Neural progenitor cell (in vitro differentiated cells): ENCODE measurements around the gene KIF16B. TPM values are rescaled to one million over a fixed set of nuclear protein-coding genes. Genes with fewer than 3 reads are reported as not detected.

ENCODE experiments used
- DNase-seq: peaks from one replicate; pipeline ENCODE4 v3.0.0-alpha.2; 2016; ENCODE audit warnings: low spot score
- H2AFZ ChIP-seq: fragments of 200-600 bp; sonication (generic); replicated peaks from 2 replicates; pipeline ENCODE4 v1.6.1; 2016; ENCODE audit warnings: antibody characterized with exemption
- H3F3A ChIP-seq: fragments of 200-600 bp; sonication (generic); 2 replicates; pipeline ENCODE4 v1.6.1; 2016; ENCODE audit warnings: antibody characterized with exemption, low read depth
- H3K27ac ChIP-seq: fragments of 200-600 bp; sonication (generic); 2 replicates; pipeline ENCODE4 v1.5.1; 2016; ENCODE audit warnings: mild to moderate bottlenecking
- H3K27me3 ChIP-seq: fragments of 200-600 bp; sonication (generic); 2 replicates; pipeline ENCODE4 v1.6.1; 2016; ENCODE audit warnings: mild to moderate bottlenecking, moderate library complexity
- H3K36me3 ChIP-seq: fragments of 200-600 bp; sonication (generic); 2 replicates; pipeline ENCODE4 v1.5.1; 2016
- H3K4me1 ChIP-seq: fragments of 200-600 bp; sonication (generic); 2 replicates; pipeline ENCODE4 v1.6.1; 2016; ENCODE audit warnings: mixed run types
- H3K4me2 ChIP-seq: fragments of 200-600 bp; sonication (generic); 2 replicates; pipeline ENCODE4 v1.6.1; 2016
- H3K4me3 ChIP-seq: fragments of 200-600 bp; sonication (generic); 2 replicates; pipeline ENCODE4 v1.5.1; 2016
- H3K79me2 ChIP-seq: fragments of 200-600 bp; sonication (generic); 2 replicates; pipeline ENCODE4 v1.6.1; 2016; ENCODE audit warnings: low read depth
- H3K9ac ChIP-seq: fragments of 200-600 bp; sonication (generic); 2 replicates; pipeline ENCODE4 v1.6.1; 2016
- H3K9me3 ChIP-seq: fragments of 200-600 bp; sonication (generic); 2 replicates; pipeline ENCODE4 v1.5.1; 2016; ENCODE audit warnings: low read depth
- H4K20me1 ChIP-seq: fragments of 200-600 bp; sonication (generic); 2 replicates; pipeline ENCODE4 v1.6.1; 2016; ENCODE audit warnings: low read depth
- H3K27ac Mint-ChIP-seq: 3 replicates; pipeline ENCODE4 v1.8.0; 2021; ENCODE audit warnings: mixed read lengths
- H3K27me3 Mint-ChIP-seq: 2 replicates; pipeline ENCODE4 v1.8.0; 2022; ENCODE audit warnings: low read depth, mild to moderate bottlenecking, inconsistent platforms, moderate library complexity, mixed read lengths; ENCODE audit not compliant: insufficient read depth
- H3K36me3 Mint-ChIP-seq: 3 replicates; pipeline ENCODE4 v1.8.0; 2021; ENCODE audit warnings: mixed read lengths
- H3K4me1 Mint-ChIP-seq: 3 replicates; pipeline ENCODE4 v1.8.0; 2021; ENCODE audit warnings: mixed read lengths
- H3K4me3 Mint-ChIP-seq: 3 replicates; pipeline ENCODE4 v1.8.0; 2021; ENCODE audit warnings: mild to moderate bottlenecking, moderate library complexity, mixed read lengths
- H3K9me3 Mint-ChIP-seq: 3 replicates; pipeline ENCODE4 v1.8.0; 2020; ENCODE audit warnings: mixed read lengths
- EZH2 ChIP-seq: fragments of 200-600 bp; sonication (generic); IDR thresholded peaks from 2 replicates; pipeline ENCODE4 v1.6.1; 2017; ENCODE audit warnings: antibody characterized with exemption, mild to moderate bottlenecking, moderate library complexity
- EZH2phosphoT487 ChIP-seq: fragments of 200-600 bp; sonication (generic); IDR thresholded peaks from 2 replicates; pipeline ENCODE4 v1.6.1; 2017; ENCODE audit warnings: antibody characterized with exemption
- total RNA-seq: library from RNA; depleted of rRNA; stranded (reverse); fragments of >200 nt; gene quantifications from 2 replicates; pipeline ENCODE4 v1.2.3, GENCODE V29; 2015; ENCODE audit warnings: low replicate concordance
- TF ChIP-seq, protein P1 (sequence below): fragments of 200-600 bp; sonication (generic); IDR thresholded peaks from 2 replicates; pipeline ENCODE4 v1.5.1; 2017; ENCODE audit warnings: antibody characterized with exemption, mild to moderate bottlenecking

KIF16B gene
- total RNA-seq, 1 donor from 2014 or later, result 15.5 TPM

DNA sequence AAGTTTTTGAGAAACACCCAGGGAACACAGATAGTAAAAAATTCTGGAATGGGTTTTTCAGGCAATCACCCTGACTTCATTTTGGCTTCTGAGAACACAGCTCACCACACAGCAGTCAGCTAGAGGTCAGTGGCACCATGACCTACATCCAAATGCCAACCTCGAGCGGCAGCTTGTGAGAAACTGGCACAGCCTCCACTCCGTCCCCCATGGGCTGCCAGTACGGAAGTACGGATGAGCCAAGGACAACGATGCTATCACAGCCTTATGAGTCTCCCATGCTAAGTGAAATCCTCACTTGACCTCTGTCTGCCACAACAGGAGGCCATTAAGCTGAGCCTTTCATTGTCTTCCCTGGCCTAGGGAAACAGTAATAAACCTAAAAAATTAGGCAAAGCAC lies 32.0 kb downstream of the KIF16B start:
- peaks cover 5% of the 10 kb centered on the region for H3K27me3 Mint-ChIP-seq
- H3K4me3 Mint-ChIP-seq, result no peak overlapping the region
- no peaks in the 10 kb centered on the region for H3K27me3 ChIP-seq
- no peak overlapping the region for H3K4me3 ChIP-seq
- H3K36me3 Mint-ChIP-seq, result peaks cover 4% of the 10 kb centered on the region
- no peaks in the 10 kb centered on the region for H3K4me1 Mint-ChIP-seq
- H3K27ac ChIP-seq, result no peak overlapping the region
- no peaks in the 10 kb centered on the region for H3K4me1 ChIP-seq
- no peak overlapping the region for H3K27ac Mint-ChIP-seq
- DNase-seq, result no peak
- no peaks in the 10 kb centered on the region for H3K79me2 ChIP-seq
- H4K20me1 ChIP-seq, result no peaks in the 10 kb centered on the region
- no peaks in the 10 kb centered on the region for H3K36me3 ChIP-seq
- H3K9me3 ChIP-seq, result no peaks in the 10 kb centered on the region
- no peak overlapping the region for H2AFZ ChIP-seq
- H3F3A ChIP-seq, result no peaks in the 10 kb centered on the region
- no peak overlapping the region for H3K4me2 ChIP-seq
- TF ChIP-seq EZH2phosphoT487 (no peak), EZH2 (no peak)
- TF ChIP-seq, protein P1, sequence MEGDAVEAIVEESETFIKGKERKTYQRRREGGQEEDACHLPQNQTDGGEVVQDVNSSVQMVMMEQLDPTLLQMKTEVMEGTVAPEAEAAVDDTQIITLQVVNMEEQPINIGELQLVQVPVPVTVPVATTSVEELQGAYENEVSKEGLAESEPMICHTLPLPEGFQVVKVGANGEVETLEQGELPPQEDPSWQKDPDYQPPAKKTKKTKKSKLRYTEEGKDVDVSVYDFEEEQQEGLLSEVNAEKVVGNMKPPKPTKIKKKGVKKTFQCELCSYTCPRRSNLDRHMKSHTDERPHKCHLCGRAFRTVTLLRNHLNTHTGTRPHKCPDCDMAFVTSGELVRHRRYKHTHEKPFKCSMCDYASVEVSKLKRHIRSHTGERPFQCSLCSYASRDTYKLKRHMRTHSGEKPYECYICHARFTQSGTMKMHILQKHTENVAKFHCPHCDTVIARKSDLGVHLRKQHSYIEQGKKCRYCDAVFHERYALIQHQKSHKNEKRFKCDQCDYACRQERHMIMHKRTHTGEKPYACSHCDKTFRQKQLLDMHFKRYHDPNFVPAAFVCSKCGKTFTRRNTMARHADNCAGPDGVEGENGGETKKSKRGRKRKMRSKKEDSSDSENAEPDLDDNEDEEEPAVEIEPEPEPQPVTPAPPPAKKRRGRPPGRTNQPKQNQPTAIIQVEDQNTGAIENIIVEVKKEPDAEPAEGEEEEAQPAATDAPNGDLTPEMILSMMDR, result no peak
- H3K9ac ChIP-seq, result no peak overlapping the region
- peaks cover 3% of the 10 kb centered on the region for H3K9me3 Mint-ChIP-seq

DNA sequence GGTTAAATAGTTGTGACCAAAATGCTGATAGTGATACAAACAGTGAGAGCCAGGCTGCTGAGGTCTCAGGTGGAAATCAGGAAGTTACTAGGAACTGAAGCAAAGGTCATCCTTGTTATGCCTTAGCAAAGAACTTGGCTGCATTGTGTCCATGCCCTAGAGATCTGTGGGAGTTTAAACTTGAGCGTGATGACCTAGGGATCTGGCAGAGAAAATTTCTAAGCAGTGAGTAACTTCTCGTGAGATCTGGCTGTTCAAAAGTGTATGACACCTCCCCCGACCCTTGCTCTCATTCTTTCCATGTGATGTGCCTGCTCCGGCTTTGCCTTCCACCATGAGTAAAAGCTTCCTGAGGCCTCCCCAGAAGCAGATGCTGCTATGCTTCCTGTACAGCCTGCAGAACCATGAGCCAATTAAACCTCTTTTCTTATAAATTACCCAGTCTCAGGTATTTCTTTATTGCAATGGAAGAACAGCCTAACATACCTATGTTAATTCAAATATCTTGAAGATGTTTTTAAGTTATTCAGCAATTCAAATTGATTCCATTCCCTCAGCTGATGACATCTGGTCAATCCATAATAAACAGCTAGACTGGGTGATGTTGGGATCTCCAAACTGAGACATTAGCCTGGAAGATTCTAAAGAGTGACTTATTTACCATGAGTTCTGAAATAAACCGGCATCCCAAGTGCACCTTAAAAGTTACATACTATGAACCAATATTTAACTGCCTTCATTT lies 33.8 kb downstream of the KIF16B start:
- H3K36me3 Mint-ChIP-seq, result peaks cover 4% of the 10 kb centered on the region
- no peak for DNase-seq
- no peak overlapping the region for H3K4me3 ChIP-seq
- no peak overlapping the region for H3K9ac ChIP-seq
- no peaks in the 10 kb centered on the region for H3K27me3 ChIP-seq
- H4K20me1 ChIP-seq, result no peaks in the 10 kb centered on the region
- no peak overlapping the region for H3K27ac Mint-ChIP-seq
- H3K4me1 ChIP-seq, result no peaks in the 10 kb centered on the region
- no peaks in the 10 kb centered on the region for H3K9me3 ChIP-seq
- no peaks in the 10 kb centered on the region for H3F3A ChIP-seq
- H3K4me1 Mint-ChIP-seq, result no peaks in the 10 kb centered on the region
- H3K4me3 Mint-ChIP-seq, result no peak overlapping the region
- no peaks in the 10 kb centered on the region for H3K9me3 Mint-ChIP-seq
- peaks cover 5% of the 10 kb centered on the region for H3K27me3 Mint-ChIP-seq
- H3K27ac ChIP-seq, result no peak overlapping the region
- no peaks in the 10 kb centered on the region for H3K79me2 ChIP-seq
- TF ChIP-seq, protein P1, result no peak
- TF ChIP-seq EZH2 (no peak), EZH2phosphoT487 (no peak)
- H3K36me3 ChIP-seq, result no peaks in the 10 kb centered on the region
- no peak overlapping the region for H2AFZ ChIP-seq
- H3K4me2 ChIP-seq, result no peak overlapping the region

DNA sequence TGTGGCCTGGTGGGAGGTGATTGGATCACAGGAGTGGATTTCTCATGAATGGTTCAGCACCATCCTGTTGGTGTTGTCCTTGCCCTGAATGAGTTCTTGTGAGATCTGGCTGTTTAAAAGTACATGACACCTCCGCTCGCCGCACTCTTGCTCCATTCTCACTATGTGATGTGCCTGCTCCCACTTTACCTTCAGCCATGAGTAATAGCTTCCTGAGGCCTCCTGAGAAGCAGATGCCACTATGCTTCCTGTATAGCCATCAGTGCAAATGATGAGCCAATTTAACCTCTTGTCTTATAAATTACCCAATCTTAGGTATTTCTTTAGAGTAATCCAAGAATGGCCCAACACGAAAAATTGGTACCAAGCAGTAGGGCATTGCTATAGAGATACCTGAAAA lies 34.5 kb downstream of the KIF16B start:
- Mint-ChIP-seq H3K4me1 (no peaks in the 10 kb centered on the region), H3K9me3 (no peaks in the 10 kb centered on the region), H3K27me3 (peaks cover 5% of the 10 kb centered on the region), H3K36me3 (peaks cover 4% of the 10 kb centered on the region), H3K27ac (no peak overlapping the region), H3K4me3 (no peak overlapping the region)
- H3K79me2 ChIP-seq, result no peaks in the 10 kb centered on the region
- TF ChIP-seq, protein P1, result no peak
- TF ChIP-seq EZH2 (no peak), EZH2phosphoT487 (no peak)
- no peaks in the 10 kb centered on the region for H4K20me1 ChIP-seq
- no peak overlapping the region for H3K4me2 ChIP-seq
- H2AFZ ChIP-seq, result no peak overlapping the region
- no peak overlapping the region for H3K4me3 ChIP-seq
- H3F3A ChIP-seq, result no peaks in the 10 kb centered on the region
- H3K9ac ChIP-seq, result no peak overlapping the region
- no peak for DNase-seq
- H3K36me3 ChIP-seq, result no peaks in the 10 kb centered on the region
- no peaks in the 10 kb centered on the region for H3K4me1 ChIP-seq
- no peaks in the 10 kb centered on the region for H3K27me3 ChIP-seq
- no peaks in the 10 kb centered on the region for H3K9me3 ChIP-seq
- no peak overlapping the region for H3K27ac ChIP-seq
